ENCODE measurements around the gene LIPJ. TPM values are rescaled to one million over a fixed set of nuclear protein-coding genes. Genes with fewer than 3 reads are reported as not detected.

LIPJ gene
- total and polyA plus RNA-seq, 10 of the 15 experiments (the other 5 are each of a cell fraction or from before 2014, with no cell fraction given), result 0.03 to 0.23 (median 0.08) TPM; not detected in 5

GRCh38 chr10:88582806-88583583 is 3.6 kb upstream of the LIPJ start, which contains the start of gene RNLS (continued):
- TF ChIP-seq ZNF687 (IDR thresholded peaks at IDR 0.05) (peak; percentile 49), NR2C2 (IDR thresholded peaks at IDR 0.05; ENCODE audit: borderline replicate concordance, control insufficient read depth, insufficient read length, low read depth) (no peak), ESRRA (IDR thresholded peaks at IDR 0.05; ENCODE audit: low read length) (no peak), NFYA (IDR thresholded peaks at IDR 0.05; ENCODE audit: borderline replicate concordance, low read depth, low read length) (no peak), IKZF1 (conservative IDR thresholded peaks at IDR 0.05) (peak; percentile 71), MYB (IDR thresholded peaks at IDR 0.05; ENCODE audit: borderline replicate concordance, low read depth, low read length) (no peak), SP1 (IDR thresholded peaks at IDR 0.05; ENCODE audit: low read depth, low read length) (no peak), LARP7 (IDR thresholded peaks at IDR 0.05) (peak; percentile 67), MEF2B (IDR thresholded peaks at IDR 0.05; ENCODE audit: partially characterized antibody, poor library complexity, severe bottlenecking) (no peak), YBX1 (IDR thresholded peaks at IDR 0.05) (no peak), JUNB (IDR thresholded peaks at IDR 0.05) (no peak), KLF5 (IDR thresholded peaks at IDR 0.05; ENCODE audit: partially characterized antibody) (peak; percentile 50), REST (IDR thresholded peaks at IDR 0.05; ENCODE audit: low read depth, low read length) (no peak), NR2F1 (conservative IDR thresholded peaks at IDR 0.05) (no peak), CBX3 (IDR thresholded peaks at IDR 0.05; ENCODE audit: borderline replicate concordance, low read depth) (no peak), MTA2 (IDR thresholded peaks at IDR 0.05; ENCODE audit: low read depth) (no peak), PML (IDR thresholded peaks at IDR 0.05; ENCODE audit: low read length) (peak; percentile 74; the same call in 1 of the 2 replicates), BCL3 (IDR thresholded peaks at IDR 0.05; ENCODE audit: borderline replicate concordance, insufficient read depth, low read depth, low read length, poor library complexity, severe bottlenecking) (no peak), EZH2 (IDR thresholded peaks at IDR 0.05; ENCODE audit: borderline replicate concordance, control insufficient read depth, low read depth, low read length) (no peak), NFYB (IDR thresholded peaks at IDR 0.05; ENCODE audit: insufficient read depth, low read depth, low read length) (no peak), CREB1 (IDR thresholded peaks at IDR 0.05; ENCODE audit: low read depth) (no peak; the same call in 1 of the 2 replicates), FOXM1 (IDR thresholded peaks at IDR 0.05; ENCODE audit: low read depth, low read length) (no peak)
